Loucy (cell line): ENCODE results near the gene MARCHF9.
"Not testable (repeated sequence)": the region's sequence is repeated elsewhere in the genome, so short reads cannot be mapped to it uniquely, and the experiment has no call there.

Source experiments
- H2AFZ ChIP-seq: fragments of 200-600 bp; sonication (generic); 2 replicates; pipeline ENCODE4 v1.6.0; 2016; ENCODE audit warnings: antibody characterized with exemption, mild to moderate bottlenecking, low read length, moderate library complexity
- H3F3A ChIP-seq: fragments of 200-600 bp; 2 replicates; pipeline ENCODE4 v1.6.0; 2016; ENCODE audit warnings: antibody characterized with exemption, low read depth, mild to moderate bottlenecking
- H3K27me3 ChIP-seq: fragments of 200-600 bp; sonication (generic); 2 replicates; pipeline ENCODE4 v1.6.1; 2014; ENCODE audit warnings: low read length, mild to moderate bottlenecking; ENCODE audit not compliant: insufficient read depth, poor library complexity, severe bottlenecking
- H3K36me3 ChIP-seq: fragments of 200-600 bp; sonication (generic); 2 replicates; pipeline ENCODE4 v1.6.1; 2016; ENCODE audit warnings: low read length; ENCODE audit not compliant: insufficient read depth
- H3K4me1 ChIP-seq: fragments of 200-600 bp; sonication (generic); 2 replicates; pipeline ENCODE4 v1.5.1; 2014; ENCODE audit warnings: low read length, mild to moderate bottlenecking; ENCODE audit not compliant: insufficient read depth, poor library complexity, severe bottlenecking
- H3K4me2 ChIP-seq: fragments of 200-600 bp; sonication (generic); 2 replicates; pipeline ENCODE4 v1.6.0; 2014; ENCODE audit warnings: antibody characterized with exemption, low read length, low read depth, mild to moderate bottlenecking; ENCODE audit not compliant: poor library complexity, severe bottlenecking
- H3K4me3 ChIP-seq: fragments of 200-600 bp; sonication (generic); 2 replicates; pipeline ENCODE4 v1.5.1; 2014; ENCODE audit warnings: low read length, mild to moderate bottlenecking, mixed read lengths; ENCODE audit not compliant: poor library complexity, severe bottlenecking
- H3K79me2 ChIP-seq: fragments of 200-600 bp; sonication (generic); 2 replicates; pipeline ENCODE4 v1.6.1; 2014; ENCODE audit warnings: low read length; ENCODE audit not compliant: insufficient read depth
- H3K9ac ChIP-seq: fragments of 200-600 bp; sonication (generic); 2 replicates; pipeline ENCODE4 v1.6.0; 2014; ENCODE audit warnings: mild to moderate bottlenecking, low read depth, low read length, moderate library complexity; ENCODE audit not compliant: poor library complexity, severe bottlenecking
- H3K9me2 ChIP-seq: fragments of 200-600 bp; sonication (generic); replicated peaks from 2 replicates; pipeline ENCODE4 v1.6.1; 2016; ENCODE audit warnings: low read depth, low read length, mixed read lengths
- H3K9me3 ChIP-seq: fragments of 200-600 bp; sonication (generic); 2 replicates; pipeline ENCODE4 v1.6.1; 2014; ENCODE audit warnings: mild to moderate bottlenecking, antibody characterized with exemption, low read length, low read depth; ENCODE audit not compliant: insufficient read depth
- H4K20me1 ChIP-seq: fragments of 200-600 bp; sonication (generic); 2 replicates; pipeline ENCODE4 v1.6.0; 2014; ENCODE audit warnings: antibody characterized with exemption, low read length, mild to moderate bottlenecking; ENCODE audit not compliant: insufficient read depth, poor library complexity, severe bottlenecking
- CTCF ChIP-seq: fragments of 200-600 bp; sonication (generic); conservative IDR thresholded peaks from 2 replicates; pipeline ENCODE4 v1.5.1; 2014; ENCODE audit warnings: mild to moderate bottlenecking, antibody characterized with exemption, low read length
- EZH2phosphoT487 ChIP-seq: fragments of 200-600 bp; IDR thresholded peaks from 2 replicates; pipeline ENCODE4 v1.6.1; 2018; ENCODE audit warnings: antibody characterized with exemption, mild to moderate bottlenecking, moderate library complexity, borderline replicate concordance

MARCHF9 gene

GRCh38 chr12:57772429-57773322 is 17.8 kb downstream of the MARCHF9 start, which contains the start of gene EEF1AKMT3:
Gene EEF1AKMT3, plus strand, starts transcription at chr12:57772614. Its CDS starts 111 bp downstream, at chr12:57772725.
- H3K9ac ChIP-seq: peak within 1 kb of the TSS; percentile 95

DNA sequence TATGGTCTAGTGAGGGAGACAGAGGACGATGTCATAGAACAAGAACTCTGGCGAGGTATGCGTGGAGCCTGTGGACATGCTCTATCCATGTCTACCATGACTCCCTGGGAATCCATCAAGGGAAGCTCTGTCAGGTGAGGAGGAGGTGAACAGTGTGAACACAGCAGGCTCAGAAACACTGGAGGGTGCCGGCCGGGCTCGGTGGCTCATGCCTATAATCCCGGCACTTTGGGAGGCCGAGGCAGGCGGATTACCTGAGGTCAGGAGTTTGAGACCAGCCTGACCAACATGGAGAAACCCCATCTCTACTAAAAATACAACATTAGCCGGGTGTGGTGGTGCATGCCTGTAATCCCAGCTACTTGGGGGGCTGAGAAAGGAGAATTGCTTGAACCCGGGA is 19.7 kb downstream of the MARCHF9 start:
- not testable (repeated sequence) for H4K20me1 ChIP-seq, H3F3A ChIP-seq, H3K36me3 ChIP-seq, H2AFZ ChIP-seq, H3K9me3 ChIP-seq, H3K4me2 ChIP-seq, H3K4me3 ChIP-seq, H3K9ac ChIP-seq, H3K27me3 ChIP-seq, H3K9me2 ChIP-seq
- Histone ChIP-seq H3K4me1 (peaks cover 11% of the 10 kb centered on the region), H3K79me2 (peaks cover 17% of the 10 kb centered on the region)

More at GRCh38 chr12:57772429-57773322, 17.8 kb downstream of the MARCHF9 start, which contains the start of gene EEF1AKMT3:
- H3K9me3 ChIP-seq: no peaks in the 10 kb centered on the region
- peaks cover 11% of the 10 kb centered on the region for H3K4me1 ChIP-seq
- peaks cover 17% of the 10 kb centered on the region for H3K79me2 ChIP-seq
- no peaks in the 10 kb centered on the region for H4K20me1 ChIP-seq
- peak within 1 kb of the TSS; percentile 95 for H3K4me2 ChIP-seq
- H3K9me2 ChIP-seq: no peaks in the 10 kb centered on the region
- no peaks in the 10 kb centered on the region for H3F3A ChIP-seq
- peak within 1 kb of the TSS; percentile 80 for H2AFZ ChIP-seq
- H3K27me3 ChIP-seq: no peaks in the 10 kb centered on the region
- H3K36me3 ChIP-seq: no peaks in the 10 kb centered on the region
- H3K4me3 ChIP-seq: peak within 1 kb of the TSS; percentile 80
- TF ChIP-seq EZH2phosphoT487 (no peak), CTCF (no peak)

DNA sequence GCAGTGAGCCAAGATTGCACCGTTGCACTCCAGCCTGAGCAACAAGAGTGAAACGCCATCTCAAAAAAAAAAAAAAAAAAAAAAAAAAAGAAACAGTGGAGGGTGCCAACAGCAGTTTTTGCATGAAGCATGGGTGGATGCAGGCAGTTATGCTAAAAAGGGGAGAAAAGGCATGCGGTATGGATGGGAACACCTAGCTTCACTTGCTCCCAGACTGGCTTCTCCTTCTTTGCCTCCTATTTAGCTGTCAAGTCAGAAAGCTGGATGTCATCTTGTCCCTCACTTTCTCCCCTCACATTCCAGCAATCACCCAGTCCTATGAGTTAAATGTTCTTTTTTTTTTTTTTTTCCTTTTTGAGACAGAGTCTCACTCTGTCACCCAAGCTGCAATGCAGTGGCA is 20.1 kb downstream of the MARCHF9 start:
- Histone ChIP-seq H3K4me2 (no peak overlapping the region), H3K4me3 (no peak overlapping the region), H3K36me3 (no peaks in the 10 kb centered on the region), H3K4me1 (peaks cover 11% of the 10 kb centered on the region), H3K9me2 (no peaks in the 10 kb centered on the region), H4K20me1 (no peaks in the 10 kb centered on the region), H3F3A (no peaks in the 10 kb centered on the region), H3K27me3 (no peaks in the 10 kb centered on the region), H3K9me3 (no peaks in the 10 kb centered on the region), H3K9ac (no peak overlapping the region), H2AFZ (no peak overlapping the region), H3K79me2 (peaks cover 17% of the 10 kb centered on the region)
- TF ChIP-seq EZH2phosphoT487: no peak
- TF ChIP-seq CTCF: no peak
